Right lung (tissue), 10 donors: ENCODE results near the gene TCF7L1. TPM values are rescaled to one million over a fixed set of nuclear protein-coding genes. Genes with fewer than 3 reads are reported as not detected.
"Not testable (repeated sequence)": the region's sequence is repeated elsewhere in the genome, so short reads cannot be mapped to it uniquely, and the experiment has no call there.

Source experiments
- DNase-seq, 2 donors: peaks; one replicate each; pipeline ENCODE4 v3.0.0-alpha.2; 2013
- long read RNA-seq, 8 donors: transcript quantifications; one replicate each; lab custom pipeline, GENCODE V29; 2026
- polyA plus RNA-seq, 5 donors: library from polyadenylated mRNA; unstranded; fragments of 120-200 nt; gene quantifications; one replicate each; pipeline versions ENCODE4 v1.2.1 to v1.2.3, GENCODE V29; 2013; ENCODE audit warnings: inconsistent platforms in 1 of 5, low replicate concordance in 1 of 5; ENCODE audit not compliant: insufficient read length in 5 of 5, insufficient read depth in 1 of 5

TCF7L1 gene
- 10 to 100 TPM; 48.0 to 72.8 (median 62.1) TPM for polyA plus RNA-seq
- long read RNA-seq, donor 1, transcript TCF7L1-201 (12 exons, 2,968 nt): major isoform, 10 of 45 reads
- long read RNA-seq, donor 1, partial matches to known transcripts: 34 of 45 reads
- long read RNA-seq, donor 1, other reads (novel, unspliced or antisense): 0 of 45 reads
- long read RNA-seq, donor 2, transcript TCF7L1-201 (12 exons, 2,968 nt): major isoform, 6 of 7 reads
- long read RNA-seq, donor 2, partial matches to known transcripts: 0 of 7 reads
- long read RNA-seq, donor 2, other reads (novel, unspliced or antisense): 0 of 7 reads
- long read RNA-seq, donor 3, transcript TCF7L1-201 (12 exons, 2,968 nt): major isoform, 8 of 15 reads
- long read RNA-seq, donor 3, partial matches to known transcripts: 6 of 15 reads
- long read RNA-seq, donor 3, other reads (novel, unspliced or antisense): 0 of 15 reads
- long read RNA-seq, donor 4, transcript TCF7L1-201 (12 exons, 2,968 nt): major isoform, 5 of 13 reads
- long read RNA-seq, donor 4, partial matches to known transcripts: 8 of 13 reads
- long read RNA-seq, donor 4, other reads (novel, unspliced or antisense): 0 of 13 reads
- long read RNA-seq, donor 5, transcript TCF7L1-201 (12 exons, 2,968 nt): major isoform, 7 of 16 reads
- long read RNA-seq, donor 5, partial matches to known transcripts: 8 of 16 reads
- long read RNA-seq, donor 5, other reads (novel, unspliced or antisense): 0 of 16 reads
- long read RNA-seq, donor 6, transcript TCF7L1-201 (12 exons, 2,968 nt): major isoform, 11 of 19 reads
- long read RNA-seq, donor 6, partial matches to known transcripts: 8 of 19 reads
- long read RNA-seq, donor 6, other reads (novel, unspliced or antisense): 0 of 19 reads
- long read RNA-seq, donor 7, transcript TCF7L1-201 (12 exons, 2,968 nt): major isoform, 25 of 31 reads
- long read RNA-seq, donor 7, partial matches to known transcripts: 6 of 31 reads
- long read RNA-seq, donor 7, other reads (novel, unspliced or antisense): 0 of 31 reads
- long read RNA-seq, donor 8, partial matches to known transcripts: 5 of 8 reads
- long read RNA-seq, donor 8, other reads (novel, unspliced or antisense): 0 of 8 reads

- peak; percentile 93 to 96 for DNase-seq
Measured at GRCh38 chr2:85132834-85133637, at the start of gene TCF7L1. Gene TCF7L1 (plus strand): TSS chr2:85133392. CDS start chr2:85133685, 293 bp downstream.

- DNase-seq: no peak
Measured at GRCh38 chr2:85085563-85085962, 47.6 kb upstream of the TCF7L1 start.

- DNase-seq: no peak
Measured at GRCh38 chr2:85087541-85087940, 45.7 kb upstream of the TCF7L1 start.

- no peak for DNase-seq
Measured at GRCh38 chr2:85088921-85089320, 44.3 kb upstream of the TCF7L1 start.

GRCh38 chr2:85089585-85089984 is 43.6 kb upstream of the TCF7L1 start:
- peak; percentile 29 to 43 for DNase-seq

GRCh38 chr2:85091838-85092237 is 41.4 kb upstream of the TCF7L1 start:
- DNase-seq: no peak

GRCh38 chr2:85095094-85095493 is 38.1 kb upstream of the TCF7L1 start:
- no peak for DNase-seq

- no peak for DNase-seq
Measured at GRCh38 chr2:85096616-85097015, 36.6 kb upstream of the TCF7L1 start.

- DNase-seq: no peak
Measured at GRCh38 chr2:85104228-85104627, 29.0 kb upstream of the TCF7L1 start.

- no peak for DNase-seq
Measured at GRCh38 chr2:85106489-85107180, 26.6 kb upstream of the TCF7L1 start.

GRCh38 chr2:85110991-85111560 is 22.1 kb upstream of the TCF7L1 start:
- DNase-seq: no peak

- no peak for DNase-seq
Measured at GRCh38 chr2:85111819-85112281, 21.3 kb upstream of the TCF7L1 start.

GRCh38 chr2:85112906-85113625 is 20.1 kb upstream of the TCF7L1 start:
- no peak for DNase-seq

- DNase-seq: no peak
Measured at GRCh38 chr2:85114586-85115330, 18.4 kb upstream of the TCF7L1 start.

- DNase-seq: no peak
Measured at GRCh38 chr2:85116207-85116606, 17.0 kb upstream of the TCF7L1 start.

- DNase-seq: no peak
Measured at GRCh38 chr2:85119900-85120299, 13.3 kb upstream of the TCF7L1 start.

- DNase-seq: no peak
Measured at GRCh38 chr2:85120363-85120762, 12.8 kb upstream of the TCF7L1 start.

- DNase-seq: not testable (repeated sequence)
Measured at GRCh38 chr2:85126462-85126861, 6.7 kb upstream of the TCF7L1 start.

GRCh38 chr2:85129861-85130260 is 3.3 kb upstream of the TCF7L1 start:
- DNase-seq: no peak
